Mucosa of descending colon (tissue), 3 donors: ENCODE measurements around the gene TACC2. TPM values are rescaled to one million over a fixed set of nuclear protein-coding genes. Genes with fewer than 3 reads are reported as not detected.

ENCODE experiments used
- ATAC-seq: fragments of 200-7000 bp; cut with Tn5 transposase; one replicate; pipeline ENCODE4 v1.9.1; 2020; ENCODE audit warnings: mild to moderate bottlenecking, moderate library complexity
- DNase-seq, 3 donors: peaks; one replicate each; pipeline ENCODE4 v3.0.0-alpha.2; 2020
- H3K36me3 ChIP-seq: fragments of 200-600 bp; one replicate; pipeline ENCODE4 v1.8.0; 2021; ENCODE audit warnings: low read depth, mild to moderate bottlenecking
- H3K4me1 ChIP-seq: fragments of 200-600 bp; one replicate; pipeline ENCODE4 v1.8.0; 2021; ENCODE audit warnings: low read depth, mild to moderate bottlenecking
- H3K4me3 ChIP-seq: fragments of 200-600 bp; one replicate; pipeline ENCODE4 v1.8.0; 2021; ENCODE audit warnings: mild to moderate bottlenecking
- H3K9me3 ChIP-seq: fragments of 200-600 bp; one replicate; pipeline ENCODE4 v1.8.0; 2021; ENCODE audit warnings: mild to moderate bottlenecking
- CTCF ChIP-seq: fragments of 200-600 bp; IDR thresholded peaks from one replicate; pipeline ENCODE4 v1.8.0; 2022; ENCODE audit warnings: antibody characterized with exemption, mild to moderate bottlenecking
- intact Hi-C, 2 donors: fragments of 100-400 bp; cut with DNase I in 1 of 2; cut with micrococcal nuclease in 1 of 2; formaldehyde crosslinking; loops; one replicate each; pipeline versions ENCODE4 v1.11.0 to v1.11.1; 2022; cut with DNase I, micrococcal nuclease
- total RNA-seq, 3 donors: library from RNA; stranded (reverse); fragmentation: NEBNext Ultra II Directional in 2 of 3; extraction: Animal tissue kit (Norgen Biotek cat#: 25700) in 2 of 3; gene quantifications; one replicate each; pipeline versions ENCODE4 v1.2.1 to v1.2.4, GENCODE V29; 2021 to 2023
- donor health status: DM: no; HTN: no; CAD: no; lungs with moderate emphysema.
- donor health status: DM: no; HTN: no; CAD: no.
- donor health status: DM: no; HTN: yes; CAD: no.

Gene TACC2
- total RNA-seq, 3 donors from 2014 or later = 97.5 to 170 (median 133) TPM

GRCh38 chr10:122227754-122228153, 238.8 kb downstream of the TACC2 start:
- DNase-seq (no peak), ATAC-seq (no peak)
- H3K9me3 ChIP-seq = no peaks in the 10 kb centered on the region
- no peak overlapping the region for H3K4me3 ChIP-seq
- no peak for TF ChIP-seq CTCF
- H3K36me3 ChIP-seq = no peaks in the 10 kb centered on the region
- intact Hi-C loops = no loop called here
- H3K4me1 ChIP-seq = no peaks in the 10 kb centered on the region

- TF ChIP-seq CTCF = no peak
- intact Hi-C loops = no loop called here
- Histone ChIP-seq H3K4me3 (no peak overlapping the region), H3K9me3 (no peaks in the 10 kb centered on the region), H3K36me3 (no peaks in the 10 kb centered on the region), H3K4me1 (no peaks in the 10 kb centered on the region)
- no peak for DNase-seq
- no peak for ATAC-seq
Observed at GRCh38 chr10:122229666-122230065, 240.7 kb downstream of the TACC2 start.

GRCh38 chr10:122230222-122230621, 241.3 kb downstream of the TACC2 start:
- TF ChIP-seq CTCF = no peak
- no peaks in the 10 kb centered on the region for H3K4me1 ChIP-seq
- no peak overlapping the region for H3K4me3 ChIP-seq
- ATAC-seq (no peak), DNase-seq (no peak)
- H3K36me3 ChIP-seq = no peaks in the 10 kb centered on the region
- H3K9me3 ChIP-seq = no peaks in the 10 kb centered on the region
- intact Hi-C loops = no loop called here

- no peaks in the 10 kb centered on the region for H3K9me3 ChIP-seq
- intact Hi-C loops = no loop called here
- DNase-seq = no peak
- no peak for TF ChIP-seq CTCF
- H3K4me3 ChIP-seq = no peak overlapping the region
- H3K36me3 ChIP-seq = no peaks in the 10 kb centered on the region
- ATAC-seq = no peak
- no peaks in the 10 kb centered on the region for H3K4me1 ChIP-seq
Observed at GRCh38 chr10:122232769-122233168, 243.8 kb downstream of the TACC2 start.

GRCh38 chr10:122233857-122234348, 244.9 kb downstream of the TACC2 start:
- ATAC-seq (peak; percentile 26), DNase-seq (no peak)
- intact Hi-C loops = no loop called here
- TF ChIP-seq CTCF = no peak
- Histone ChIP-seq H3K4me1 (no peaks in the 10 kb centered on the region), H3K9me3 (no peaks in the 10 kb centered on the region), H3K36me3 (no peaks in the 10 kb centered on the region), H3K4me3 (no peak overlapping the region)

GRCh38 chr10:122234416-122234815, 245.5 kb downstream of the TACC2 start:
- H3K4me3 ChIP-seq = no peak overlapping the region
- TF ChIP-seq CTCF = no peak
- no peak for ATAC-seq
- no peak for DNase-seq
- H3K9me3 ChIP-seq = no peaks in the 10 kb centered on the region
- H3K36me3 ChIP-seq = no peaks in the 10 kb centered on the region
- H3K4me1 ChIP-seq = no peaks in the 10 kb centered on the region
- intact Hi-C loops = no loop called here
